ENCODE results near the gene PRM1.

The PRM1 gene

DNA sequence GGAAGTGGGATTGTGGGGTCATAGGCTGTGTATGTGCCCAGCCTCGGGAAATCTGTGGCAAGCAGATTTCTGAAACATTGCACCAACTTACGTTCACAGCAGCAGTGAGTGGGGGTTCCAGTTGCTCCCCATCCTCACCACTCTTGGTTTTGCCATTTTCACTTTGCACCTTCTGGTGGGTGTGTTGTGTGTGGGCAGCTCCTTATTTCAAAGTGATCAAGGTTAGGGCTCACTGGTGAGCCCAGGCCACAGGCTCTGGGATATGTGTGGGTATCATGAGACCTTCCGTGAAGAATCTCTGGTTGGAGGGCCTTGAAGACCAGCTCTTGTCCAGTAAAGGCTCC, 29.5 kb upstream of the PRM1 start:
- CTCF ChIA-PET, result interaction anchor here (1.4 to 6.0 kb wide), 6 partner anchors 9 to 347 kb away, joined by 3 to 48 read pairs (median 6); partner anchors contain the start of gene SOCS1
- TF ChIP-seq, protein P1, sequence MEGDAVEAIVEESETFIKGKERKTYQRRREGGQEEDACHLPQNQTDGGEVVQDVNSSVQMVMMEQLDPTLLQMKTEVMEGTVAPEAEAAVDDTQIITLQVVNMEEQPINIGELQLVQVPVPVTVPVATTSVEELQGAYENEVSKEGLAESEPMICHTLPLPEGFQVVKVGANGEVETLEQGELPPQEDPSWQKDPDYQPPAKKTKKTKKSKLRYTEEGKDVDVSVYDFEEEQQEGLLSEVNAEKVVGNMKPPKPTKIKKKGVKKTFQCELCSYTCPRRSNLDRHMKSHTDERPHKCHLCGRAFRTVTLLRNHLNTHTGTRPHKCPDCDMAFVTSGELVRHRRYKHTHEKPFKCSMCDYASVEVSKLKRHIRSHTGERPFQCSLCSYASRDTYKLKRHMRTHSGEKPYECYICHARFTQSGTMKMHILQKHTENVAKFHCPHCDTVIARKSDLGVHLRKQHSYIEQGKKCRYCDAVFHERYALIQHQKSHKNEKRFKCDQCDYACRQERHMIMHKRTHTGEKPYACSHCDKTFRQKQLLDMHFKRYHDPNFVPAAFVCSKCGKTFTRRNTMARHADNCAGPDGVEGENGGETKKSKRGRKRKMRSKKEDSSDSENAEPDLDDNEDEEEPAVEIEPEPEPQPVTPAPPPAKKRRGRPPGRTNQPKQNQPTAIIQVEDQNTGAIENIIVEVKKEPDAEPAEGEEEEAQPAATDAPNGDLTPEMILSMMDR (IDR thresholded peaks at IDR 0.05; ENCODE audit: control extremely low read depth, extremely low read depth, low read depth, missing control alignments), result no peak
- DNase-seq (ENCODE audit: extremely low spot score), result no peak
- POLR2A ChIA-PET, result interaction anchor here (7.1 kb wide), 1 partner anchor 56 kb away, joined by 52 read pairs; the partner anchor contains the start of gene SOCS1

DNA sequence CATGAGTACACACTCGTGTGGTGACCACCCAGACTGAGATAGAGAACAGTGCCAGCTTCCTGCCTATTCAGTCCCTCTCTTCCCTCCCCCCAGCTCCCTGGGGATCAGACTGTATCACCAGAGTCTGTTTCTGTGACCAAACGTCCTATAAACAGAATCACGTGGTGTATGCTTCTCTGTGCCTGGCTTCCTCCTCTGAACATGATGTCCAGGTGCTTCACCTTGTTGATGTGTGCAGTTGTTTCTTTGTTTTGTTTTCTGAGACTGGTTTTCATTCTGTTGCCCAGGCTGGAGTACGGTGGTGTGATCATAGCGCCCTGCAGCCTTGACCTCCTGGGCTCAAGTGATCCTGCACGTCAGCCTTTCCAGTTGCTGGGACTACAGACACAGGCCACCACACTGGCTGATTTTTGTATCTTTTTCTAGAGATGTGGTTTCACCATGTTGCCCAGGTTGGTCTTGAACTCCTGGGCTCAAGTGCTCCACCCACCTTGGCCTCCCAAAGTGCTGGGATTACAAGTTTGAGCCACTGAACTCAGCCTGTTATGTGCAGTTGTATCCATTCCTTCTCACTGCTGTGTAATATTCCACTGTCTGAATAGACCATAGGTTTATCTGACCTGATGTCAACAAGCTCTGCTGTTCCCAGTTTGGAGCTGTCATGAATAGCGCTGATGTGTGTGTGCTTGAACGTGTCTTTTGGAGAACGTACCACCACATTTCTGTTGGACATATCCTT, 28.9 kb upstream of the PRM1 start:
- POLR2A ChIA-PET, result interaction anchor here (0.6 to 7.1 kb wide), 2 partner anchors 11 to 55 kb away, joined by 3 to 52 read pairs; partner anchors contain the start of gene SOCS1
- DNase-seq (ENCODE audit: extremely low spot score), result peak; percentile 55
- CTCF ChIA-PET, result interaction anchor here (1.4 to 6.0 kb wide), 6 partner anchors 9 to 346 kb away, joined by 3 to 48 read pairs (median 6); partner anchors contain the start of gene SOCS1
- TF ChIP-seq, protein P1 (IDR thresholded peaks at IDR 0.05; ENCODE audit: control extremely low read depth, extremely low read depth, low read depth, missing control alignments), result no peak

DNA sequence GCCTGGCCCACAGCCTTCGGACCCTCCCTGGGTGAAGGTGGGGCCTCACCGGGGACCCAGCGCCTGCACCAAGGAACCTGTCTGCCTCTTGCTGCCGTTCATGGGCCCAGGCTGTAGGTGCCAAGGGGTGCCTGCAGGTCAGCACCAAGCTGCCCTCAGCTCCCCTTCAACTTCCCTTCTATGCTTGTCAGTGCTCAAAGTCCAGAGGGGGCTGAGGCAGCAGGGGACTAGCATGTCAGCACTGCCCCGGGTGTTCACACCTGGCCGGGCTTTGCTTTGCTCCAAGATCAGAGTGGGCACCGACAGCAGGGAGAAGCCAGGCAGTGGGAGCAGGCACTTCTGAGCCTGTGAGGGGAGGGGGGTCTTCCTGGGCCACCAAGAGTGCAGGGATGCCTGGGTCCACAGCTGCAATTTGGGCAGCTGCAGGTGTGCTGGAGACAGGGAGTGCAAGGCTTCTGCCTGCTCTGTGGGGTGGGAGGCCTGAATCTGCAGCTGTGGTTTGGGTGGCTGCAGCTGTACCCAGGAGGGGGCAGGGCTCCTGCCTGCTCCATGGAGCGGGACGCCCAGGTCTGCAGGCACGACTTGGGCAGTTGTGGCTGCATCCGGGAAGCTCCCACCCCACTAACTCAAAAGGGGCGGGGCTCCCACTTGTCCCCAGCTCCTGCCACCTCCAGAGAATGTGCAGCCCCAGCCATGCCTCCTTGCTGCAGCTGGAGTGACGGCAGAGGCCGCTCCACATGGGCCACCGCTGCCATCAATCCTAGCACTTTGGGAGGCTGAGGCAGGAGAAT, 27.6 kb upstream of the PRM1 start:
- CTCF ChIA-PET, result interaction anchor here (0.6 to 6.0 kb wide), 7 partner anchors 10 to 345 kb away, joined by 3 to 48 read pairs (median 3); partner anchors contain the start of gene SOCS1

DNA sequence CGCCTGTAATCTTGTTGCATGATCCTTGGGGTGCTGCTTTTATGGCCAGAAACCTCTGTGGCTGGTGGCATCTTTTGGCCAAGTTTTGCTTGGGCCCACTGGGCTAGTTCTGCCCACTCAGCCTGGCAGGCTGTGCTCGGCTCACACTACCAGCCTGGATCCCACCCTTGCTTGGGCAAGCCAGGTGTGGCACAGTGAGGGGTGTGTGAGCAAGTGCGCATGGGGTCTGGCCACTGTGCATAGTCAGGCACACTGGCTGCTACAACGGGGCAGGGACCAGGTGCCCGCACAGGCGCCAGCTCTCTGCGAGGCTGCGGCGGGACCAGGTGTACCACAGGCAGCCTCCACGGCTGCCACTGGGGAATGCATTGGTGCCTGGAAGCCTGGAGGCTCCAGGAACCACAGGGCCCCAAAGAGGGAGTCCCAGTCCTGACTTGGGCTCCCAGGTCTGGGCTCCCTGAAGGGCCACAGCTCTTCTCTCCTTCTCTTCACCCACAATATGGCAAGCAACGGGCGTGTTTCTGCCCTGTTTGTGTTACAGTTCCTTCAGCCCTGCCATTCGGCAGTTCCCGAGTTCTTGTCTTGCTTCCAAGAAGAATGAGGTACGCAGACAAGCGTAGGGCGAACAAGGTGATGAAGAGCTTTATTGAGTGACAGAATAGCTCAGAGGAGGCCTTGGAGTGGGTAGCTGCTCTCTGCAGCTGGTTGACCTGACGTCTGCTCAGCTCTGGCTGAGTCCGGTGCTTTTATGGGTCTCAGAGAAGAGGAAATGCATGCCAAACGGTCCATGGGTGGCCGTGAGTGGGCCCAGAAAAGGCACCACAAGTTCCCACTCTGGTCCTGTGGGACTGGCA, 26.7 kb upstream of the PRM1 start:
- TF ChIP-seq, protein P1 (IDR thresholded peaks at IDR 0.05; ENCODE audit: control extremely low read depth, extremely low read depth, low read depth, missing control alignments), result no peak
- CTCF ChIA-PET, result interaction anchor here (0.7 to 6.0 kb wide), 6 partner anchors 10 to 64 kb away, joined by 3 to 48 read pairs (median 4); partner anchors contain the start of gene SOCS1
- POLR2A ChIA-PET, result interaction anchor here (7.1 kb wide), 1 partner anchor 53 kb away, joined by 52 read pairs; the partner anchor contains the start of gene SOCS1
- DNase-seq (ENCODE audit: extremely low spot score), result no peak

More for the DNA sequence above, 27.6 kb upstream of the PRM1 start:
- no peak for DNase-seq (ENCODE audit: extremely low spot score)
- TF ChIP-seq, protein P1 (IDR thresholded peaks at IDR 0.05; ENCODE audit: control extremely low read depth, extremely low read depth, low read depth, missing control alignments), result no peak
- POLR2A ChIA-PET, result interaction anchor here (7.1 kb wide), 1 partner anchor 54 kb away, joined by 52 read pairs; the partner anchor contains the start of gene SOCS1

DNA sequence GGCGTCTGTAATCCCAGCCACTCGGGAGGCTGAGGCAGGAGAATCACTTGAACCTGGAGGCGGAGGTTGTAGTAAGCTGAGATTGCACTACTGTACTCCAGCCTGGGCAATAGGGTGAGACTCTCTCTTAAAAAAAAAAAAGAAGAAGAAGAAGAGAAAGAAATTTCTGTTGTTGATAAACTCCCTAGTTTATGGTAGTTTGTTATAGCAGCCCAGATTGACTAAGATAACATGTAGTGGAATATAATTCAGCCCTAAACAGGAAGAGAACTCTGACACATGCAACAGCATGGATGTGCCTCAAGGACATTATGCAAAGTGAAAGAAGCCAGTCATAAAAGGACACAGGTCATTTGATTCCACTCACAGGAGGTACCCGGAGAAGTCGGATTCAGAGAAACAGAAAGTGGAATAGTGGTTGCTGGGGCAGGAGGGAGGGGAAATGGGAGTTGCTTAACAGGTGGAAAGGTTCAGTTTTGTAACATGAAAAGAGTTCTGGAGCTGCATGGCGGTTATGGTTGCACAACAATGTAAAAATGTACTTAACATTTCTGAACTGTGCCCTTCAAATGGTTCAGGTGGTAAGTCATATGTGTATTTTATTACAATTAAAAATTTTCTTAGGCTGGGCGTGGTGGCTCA, 26.0 kb upstream of the PRM1 start:
- TF ChIP-seq, protein P1 (IDR thresholded peaks at IDR 0.05; ENCODE audit: control extremely low read depth, extremely low read depth, low read depth, missing control alignments), result no peak
- CTCF ChIA-PET, result interaction anchor here (5.5 kb wide), 1 partner anchor 9 kb away, joined by 36 read pairs; no protein-coding TSS in a partner anchor
- DNase-seq (ENCODE audit: extremely low spot score), result no peak
- POLR2A ChIA-PET, result interaction anchor here (7.1 kb wide), 1 partner anchor 52 kb away, joined by 52 read pairs; the partner anchor contains the start of gene SOCS1

All from GM10248 (cell line).